ENCODE measurements around the gene FAM120A. TPM values are rescaled to one million over a fixed set of nuclear protein-coding genes. Genes with fewer than 3 reads are reported as not detected.

Gene FAM120A
- total RNA-seq, 2 donors from 2014 or later: 56.8 to 77.5 TPM

DNA sequence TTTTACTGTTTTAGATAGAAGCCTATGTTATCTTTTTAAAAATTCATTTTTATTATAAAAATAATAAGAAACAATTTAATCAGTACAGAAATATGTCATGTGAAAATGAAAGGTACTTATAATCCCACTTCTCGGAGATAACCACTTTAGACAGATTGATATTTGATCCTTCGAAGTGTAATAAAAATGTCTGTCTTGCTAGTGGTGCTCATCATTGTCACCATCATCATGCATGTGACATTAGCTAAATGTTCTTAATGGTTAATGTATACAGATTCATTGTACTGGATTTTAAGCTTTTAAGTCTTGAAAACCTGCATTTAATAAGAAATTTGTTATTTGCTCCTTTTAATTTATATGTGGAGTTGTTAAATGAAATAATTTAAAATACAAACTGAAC, 32.0 kb downstream of the FAM120A start:
- DNase-seq (no peak), ATAC-seq (no peak)
- no peaks in the 10 kb centered on the region for H3K4me1 ChIP-seq
- intact Hi-C loops (cut with DNase I): no loop called here
- H3K4me3 ChIP-seq: no peak overlapping the region
- 94 to 97% methylated on average over 2 of the region's 2 CpGs for WGBS, 2 donors
- H3K27ac ChIP-seq: no peak overlapping the region
- TF ChIP-seq POLR2A (IDR thresholded peaks at IDR 0.05): no peak
- TF ChIP-seq, protein P1, sequence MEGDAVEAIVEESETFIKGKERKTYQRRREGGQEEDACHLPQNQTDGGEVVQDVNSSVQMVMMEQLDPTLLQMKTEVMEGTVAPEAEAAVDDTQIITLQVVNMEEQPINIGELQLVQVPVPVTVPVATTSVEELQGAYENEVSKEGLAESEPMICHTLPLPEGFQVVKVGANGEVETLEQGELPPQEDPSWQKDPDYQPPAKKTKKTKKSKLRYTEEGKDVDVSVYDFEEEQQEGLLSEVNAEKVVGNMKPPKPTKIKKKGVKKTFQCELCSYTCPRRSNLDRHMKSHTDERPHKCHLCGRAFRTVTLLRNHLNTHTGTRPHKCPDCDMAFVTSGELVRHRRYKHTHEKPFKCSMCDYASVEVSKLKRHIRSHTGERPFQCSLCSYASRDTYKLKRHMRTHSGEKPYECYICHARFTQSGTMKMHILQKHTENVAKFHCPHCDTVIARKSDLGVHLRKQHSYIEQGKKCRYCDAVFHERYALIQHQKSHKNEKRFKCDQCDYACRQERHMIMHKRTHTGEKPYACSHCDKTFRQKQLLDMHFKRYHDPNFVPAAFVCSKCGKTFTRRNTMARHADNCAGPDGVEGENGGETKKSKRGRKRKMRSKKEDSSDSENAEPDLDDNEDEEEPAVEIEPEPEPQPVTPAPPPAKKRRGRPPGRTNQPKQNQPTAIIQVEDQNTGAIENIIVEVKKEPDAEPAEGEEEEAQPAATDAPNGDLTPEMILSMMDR (IDR thresholded peaks at IDR 0.05): no peak
- H3K36me3 ChIP-seq (replicated peaks in 1 of 2; ENCODE audit: insufficient read depth in 1 of 2, low read depth in 2 of 2): no peaks in the 10 kb centered on the region
- H3K9me3 ChIP-seq: no peaks in the 10 kb centered on the region
- no peaks in the 10 kb centered on the region for H3K27me3 ChIP-seq

DNA sequence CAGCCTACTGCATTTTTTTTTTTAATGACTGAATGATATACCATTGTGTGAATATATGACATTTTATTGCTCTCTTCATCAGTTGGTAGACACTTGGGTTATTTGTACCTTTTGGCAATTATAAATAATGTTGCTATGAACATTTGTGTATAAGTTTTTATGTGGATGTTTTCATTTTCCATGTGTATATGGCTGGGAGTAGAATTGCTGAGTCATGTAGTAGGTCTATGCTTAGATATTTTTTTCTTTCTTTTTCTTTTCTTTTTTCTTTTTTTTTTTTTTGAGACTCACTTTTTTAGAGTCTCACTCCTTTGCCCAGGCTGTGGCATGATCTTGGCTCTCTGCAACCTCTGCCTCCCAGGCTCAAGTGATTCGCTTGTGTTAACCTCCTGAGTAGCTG, 34.8 kb downstream of the FAM120A start:
- H3K27me3 ChIP-seq: no peaks in the 10 kb centered on the region
- no peaks in the 10 kb centered on the region for H3K9me3 ChIP-seq
- no peak for ATAC-seq
- no peak overlapping the region for H3K27ac ChIP-seq
- DNase-seq: no peak
- intact Hi-C loops (cut with DNase I): no loop called here
- no peak for TF ChIP-seq POLR2A (IDR thresholded peaks at IDR 0.05)
- TF ChIP-seq, protein P1 (IDR thresholded peaks at IDR 0.05): no peak
- WGBS, 2 donors: 100% methylated on average over 1 of the region's 1 CpG
- H3K4me1 ChIP-seq: no peaks in the 10 kb centered on the region
- no peak overlapping the region for H3K4me3 ChIP-seq
- no peaks in the 10 kb centered on the region for H3K36me3 ChIP-seq (replicated peaks in 1 of 2; ENCODE audit: insufficient read depth in 1 of 2, low read depth in 2 of 2)

DNA sequence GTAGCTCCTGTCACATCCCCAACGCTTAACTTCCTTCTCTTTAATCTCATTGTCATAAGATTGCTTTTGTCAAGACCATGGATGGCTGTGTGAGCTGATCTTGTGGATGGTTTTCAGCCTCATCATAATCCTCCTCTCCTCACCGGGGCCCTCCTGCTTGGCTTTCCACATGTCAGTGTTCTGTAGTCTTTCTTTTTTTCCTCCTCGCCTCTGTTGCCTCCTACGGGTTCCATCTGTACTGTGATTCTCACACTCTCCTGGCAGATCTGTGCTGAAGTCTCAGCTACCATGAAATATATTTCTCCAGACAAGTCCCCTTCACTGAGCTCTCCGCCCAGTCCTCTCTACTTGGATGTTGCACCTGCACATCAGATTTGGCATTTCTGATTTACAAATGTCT, 36.8 kb downstream of the FAM120A start:
- 95 to 96% methylated on average over 5 of the region's 5 CpGs for WGBS, 2 donors
- Histone ChIP-seq H3K9me3 (no peaks in the 10 kb centered on the region), H3K27ac (no peak overlapping the region), H3K27me3 (no peaks in the 10 kb centered on the region), H3K36me3 (replicated peaks in 1 of 2; ENCODE audit: insufficient read depth in 1 of 2, low read depth in 2 of 2) (no peaks in the 10 kb centered on the region), H3K4me1 (no peaks in the 10 kb centered on the region), H3K4me3 (no peak overlapping the region)
- ATAC-seq (no peak), DNase-seq (no peak)
- TF ChIP-seq, protein P1 (IDR thresholded peaks at IDR 0.05): no peak
- no peak for TF ChIP-seq POLR2A (IDR thresholded peaks at IDR 0.05)
- intact Hi-C loops (cut with DNase I): no loop called here

DNA sequence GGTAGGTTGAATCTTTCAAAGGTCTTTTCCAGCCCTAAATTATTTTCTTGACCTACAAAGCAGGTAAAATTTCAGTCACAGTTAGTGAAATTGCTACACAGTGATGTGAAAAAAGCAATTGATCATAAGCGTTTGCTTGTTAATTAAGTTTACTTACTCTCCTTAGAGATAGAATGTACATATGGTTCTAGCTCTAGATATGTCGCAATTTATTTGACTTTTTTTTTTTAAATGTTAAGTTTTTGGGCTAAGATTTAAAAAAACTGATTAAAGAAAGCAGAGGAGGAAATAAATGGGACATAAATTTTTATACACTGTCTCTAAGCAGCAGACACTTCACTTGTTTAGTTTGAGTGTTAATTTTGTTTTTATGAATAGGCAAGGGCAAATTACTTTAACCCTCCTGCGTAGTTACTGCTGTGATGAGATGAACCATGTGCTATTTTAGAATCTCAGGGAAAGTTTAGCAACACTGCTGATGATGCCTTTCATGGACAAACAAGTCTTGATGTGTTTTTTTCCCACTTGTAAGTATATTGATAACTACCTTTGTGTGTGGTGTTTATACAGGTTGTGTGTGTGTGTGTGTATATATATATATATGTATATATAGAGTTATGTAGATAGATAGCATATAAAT, 40.2 kb downstream of the FAM120A start:
- Histone ChIP-seq H3K9me3 (no peaks in the 10 kb centered on the region), H3K36me3 (replicated peaks in 1 of 2; ENCODE audit: insufficient read depth in 1 of 2, low read depth in 2 of 2) (peaks cover 0 to 3% of the 10 kb centered on the region in 2 donors), H3K4me1 (no peaks in the 10 kb centered on the region), H3K4me3 (no peak overlapping the region), H3K27me3 (no peaks in the 10 kb centered on the region), H3K27ac (no peak overlapping the region)
- DNase-seq (no peak), ATAC-seq (no peak)
- 61 to 67% methylated on average over 3 of the region's 3 CpGs for WGBS, 2 donors
- intact Hi-C loops (cut with DNase I): no loop called here
- TF ChIP-seq POLR2A (IDR thresholded peaks at IDR 0.05): no peak
- TF ChIP-seq, protein P1 (IDR thresholded peaks at IDR 0.05): no peak

DNA sequence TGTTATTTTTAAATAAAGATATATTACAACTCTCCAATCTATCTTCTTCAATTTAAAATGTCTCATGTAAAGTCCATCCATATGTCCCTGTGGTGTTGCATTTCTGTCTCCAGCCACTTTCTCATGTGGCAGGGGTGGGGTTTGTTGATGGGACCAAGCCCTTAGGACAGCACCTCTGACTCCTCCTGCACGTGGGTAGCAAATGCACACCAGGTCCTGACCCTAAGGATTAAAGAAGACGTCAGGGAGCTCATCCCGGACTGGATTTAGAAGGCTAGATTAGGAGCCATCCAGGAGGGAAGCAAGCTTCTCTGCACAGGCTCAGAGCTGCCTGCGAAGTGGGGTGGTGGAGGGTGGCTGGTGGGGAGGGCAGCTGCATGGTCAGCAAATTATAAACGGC, 40.8 kb downstream of the FAM120A start:
- no peak overlapping the region for H3K27ac ChIP-seq
- no peaks in the 10 kb centered on the region for H3K4me1 ChIP-seq
- H3K9me3 ChIP-seq: no peaks in the 10 kb centered on the region
- ATAC-seq (no peak), DNase-seq (no peak)
- H3K4me3 ChIP-seq: no peak overlapping the region
- peaks cover 0 to 4% of the 10 kb centered on the region in 2 donors for H3K36me3 ChIP-seq (replicated peaks in 1 of 2; ENCODE audit: insufficient read depth in 1 of 2, low read depth in 2 of 2)
- intact Hi-C loops (cut with DNase I): no loop called here
- 63 to 65% methylated on average over 5 of the region's 5 CpGs for WGBS, 2 donors
- no peaks in the 10 kb centered on the region for H3K27me3 ChIP-seq
- TF ChIP-seq POLR2A (IDR thresholded peaks at IDR 0.05): no peak
- TF ChIP-seq, protein P1 (IDR thresholded peaks at IDR 0.05): no peak

All from body of pancreas (tissue), 4 donors.